ENCODE measurements around the gene PTP4A2. TPM values are rescaled to one million over a fixed set of nuclear protein-coding genes. Genes with fewer than 3 reads are reported as not detected.

The PTP4A2 gene
- total and polyA plus RNA-seq, 2 of the 13 experiments (the other 11 are each of a cell fraction or from before 2014, with no cell fraction given), result 173 to 225 TPM

GRCh38 chr1:31954607-31955283, 16.6 kb upstream of the PTP4A2 start (continued):
- no peak for TF ChIP-seq ZNF660 (CRISPR knock-in tag; IDR thresholded peaks at IDR 0.05; ENCODE audit: borderline replicate concordance, low read depth)
- no peak for TF ChIP-seq CBX1 (IDR thresholded peaks at IDR 0.05; ENCODE audit: low read depth)
- TF ChIP-seq IKZF5 (CRISPR knock-in tag; IDR thresholded peaks at IDR 0.05), result peak; percentile 33; the same call in 1 of the 2 replicates
- 0 out of 2 replicates have a peak, but pooled peaks have one; percentile 33 for TF ChIP-seq KMT2A (CRISPR knock-in tag; IDR thresholded peaks at IDR 0.05)
- no peak for TF ChIP-seq ELF4 (CRISPR knock-in tag; IDR thresholded peaks at IDR 0.05; ENCODE audit: borderline replicate concordance)
- no peak for TF ChIP-seq GPBP1L1 (CRISPR knock-in tag; IDR thresholded peaks at IDR 0.05)
- TF ChIP-seq ZBTB39 (CRISPR knock-in tag; IDR thresholded peaks at IDR 0.05), result no peak
- TF ChIP-seq ZEB1 (IDR thresholded peaks at IDR 0.05; ENCODE audit: insufficient replicate concordance, low read depth), result no peak
- TF ChIP-seq DDIT3 (CRISPR knock-in tag; IDR thresholded peaks at IDR 0.05), result no peak
- TF ChIP-seq SCMH1 (CRISPR knock-in tag; IDR thresholded peaks at IDR 0.05; ENCODE audit: borderline replicate concordance), result no peak
- no peak for TF ChIP-seq NFYC (CRISPR knock-in tag; IDR thresholded peaks at IDR 0.05)
- TF ChIP-seq KLF11 (CRISPR knock-in tag; IDR thresholded peaks at IDR 0.05), result no peak
- TF ChIP-seq SKI (IDR thresholded peaks at IDR 0.05; ENCODE audit: partially characterized antibody), result no peak
- no peak for TF ChIP-seq ZNF670 (CRISPR knock-in tag; IDR thresholded peaks at IDR 0.05; ENCODE audit: borderline replicate concordance)
- no peak for TF ChIP-seq ZNF451 (CRISPR knock-in tag; IDR thresholded peaks at IDR 0.05)
- TF ChIP-seq DPF2 (CRISPR knock-in tag; IDR thresholded peaks at IDR 0.05; ENCODE audit: borderline replicate concordance, low read depth), result no peak
- no peak for TF ChIP-seq CAMTA2 (CRISPR knock-in tag; IDR thresholded peaks at IDR 0.05; ENCODE audit: borderline replicate concordance)
- no peak for TF ChIP-seq FOXC1 (CRISPR knock-in tag; IDR thresholded peaks at IDR 0.05; ENCODE audit: borderline replicate concordance)
- no peak for TF ChIP-seq MTF2 (CRISPR knock-in tag; IDR thresholded peaks at IDR 0.05; ENCODE audit: borderline replicate concordance)
- no peak for TF ChIP-seq AGO1 (IDR thresholded peaks at IDR 0.05; ENCODE audit: low read depth, low read length, poor library complexity, severe bottlenecking)
- TF ChIP-seq ATF1 (CRISPR knock-in tag; IDR thresholded peaks at IDR 0.05), result no peak
- TF ChIP-seq ZNF570 (CRISPR knock-in tag; IDR thresholded peaks at IDR 0.05; ENCODE audit: borderline replicate concordance), result no peak
- no peak for TF ChIP-seq PHF5A (CRISPR knock-in tag; IDR thresholded peaks at IDR 0.05; ENCODE audit: low read depth, unreplicated experiment)
- peak; percentile 87 for TF ChIP-seq ZMYM3 (CRISPR knock-in tag; IDR thresholded peaks at IDR 0.05)
- no peak for TF ChIP-seq LCORL (IDR thresholded peaks at IDR 0.05)
- TF ChIP-seq LCORL (CRISPR knock-in tag; IDR thresholded peaks at IDR 0.05), result no peak
- TF ChIP-seq AHR (CRISPR knock-in tag; IDR thresholded peaks at IDR 0.05), result no peak
- no peak for TF ChIP-seq NR2F2 (IDR thresholded peaks at IDR 0.05; ENCODE audit: borderline replicate concordance, low read depth)

Data from HepG2 (cell line).